WTC11 (cell line): ENCODE data around the gene PRAMEF26.
"Not testable (repeated sequence)": the region's sequence is repeated elsewhere in the genome, so short reads cannot be mapped to it uniquely, and the experiment has no call there.

Source experiments
- CTCF ChIP-seq: fragments of 200-600 bp; IDR thresholded peaks from 2 replicates; pipeline ENCODE4 v1.8.0; 2022; ENCODE audit warnings: antibody characterized with exemption
- NFYB ChIP-seq: sonication (generic); formaldehyde crosslinking; conservative IDR thresholded peaks from 2 replicates; pipeline ENCODE4 v1.8.0; 2022; ENCODE audit warnings: low read depth, missing genetic modification reagents
- TF ChIP-seq, protein P1 (sequence below): sonication (generic); formaldehyde crosslinking; IDR thresholded peaks from 2 replicates; pipeline ENCODE4 v1.8.1; 2022; ENCODE audit warnings: mild to moderate bottlenecking, moderate library complexity, missing genetic modification reagents
- TF ChIP-seq, protein P2 (sequence below): sonication (generic); formaldehyde crosslinking; IDR thresholded peaks from 2 replicates; pipeline ENCODE4 v1.8.0; 2023; ENCODE audit warnings: missing genetic modification reagents

DNA sequence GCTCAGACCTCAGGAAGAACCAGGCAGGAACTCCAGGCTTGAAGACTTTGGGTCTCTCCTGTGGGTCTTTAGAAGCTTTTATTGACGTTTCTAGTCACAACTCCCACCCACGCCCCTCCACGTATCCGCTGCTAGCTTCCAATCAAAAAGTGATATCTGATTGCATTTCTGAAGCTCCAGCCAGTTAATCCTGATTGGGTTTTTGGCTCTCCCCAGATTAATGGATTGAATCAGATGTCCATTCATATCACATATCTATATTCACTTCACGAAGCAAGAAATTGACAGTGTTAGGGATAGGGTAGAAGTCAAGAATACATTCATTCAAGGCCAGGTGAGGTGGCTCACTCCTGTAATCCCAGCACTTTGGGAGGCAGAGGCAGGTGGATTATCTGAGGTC, at the start of gene PRAMEF26:
- TF ChIP-seq NFYB (CRISPR knock-in tag); CTCF: not testable (repeated sequence)
- TF ChIP-seq, protein P1, sequence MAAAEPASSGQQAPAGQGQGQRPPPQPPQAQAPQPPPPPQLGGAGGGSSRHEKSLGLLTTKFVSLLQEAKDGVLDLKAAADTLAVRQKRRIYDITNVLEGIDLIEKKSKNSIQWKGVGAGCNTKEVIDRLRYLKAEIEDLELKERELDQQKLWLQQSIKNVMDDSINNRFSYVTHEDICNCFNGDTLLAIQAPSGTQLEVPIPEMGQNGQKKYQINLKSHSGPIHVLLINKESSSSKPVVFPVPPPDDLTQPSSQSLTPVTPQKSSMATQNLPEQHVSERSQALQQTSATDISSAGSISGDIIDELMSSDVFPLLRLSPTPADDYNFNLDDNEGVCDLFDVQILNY (CRISPR knock-in tag): not testable (repeated sequence)
- TF ChIP-seq, protein P2, sequence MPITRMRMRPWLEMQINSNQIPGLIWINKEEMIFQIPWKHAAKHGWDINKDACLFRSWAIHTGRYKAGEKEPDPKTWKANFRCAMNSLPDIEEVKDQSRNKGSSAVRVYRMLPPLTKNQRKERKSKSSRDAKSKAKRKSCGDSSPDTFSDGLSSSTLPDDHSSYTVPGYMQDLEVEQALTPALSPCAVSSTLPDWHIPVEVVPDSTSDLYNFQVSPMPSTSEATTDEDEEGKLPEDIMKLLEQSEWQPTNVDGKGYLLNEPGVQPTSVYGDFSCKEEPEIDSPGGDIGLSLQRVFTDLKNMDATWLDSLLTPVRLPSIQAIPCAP (CRISPR knock-in tag): not testable (repeated sequence)
